HG03280 (cell line): ENCODE data around the gene VSTM4.

Experiments used
- ATAC-seq: cut with Tn5 transposase; IDR thresholded peaks from one replicate; pipeline ENCODE4 v1.9.1; 2021; ENCODE audit warnings: mild to moderate bottlenecking, moderate library complexity; ENCODE audit not compliant: unreplicated experiment

Gene VSTM4

DNA sequence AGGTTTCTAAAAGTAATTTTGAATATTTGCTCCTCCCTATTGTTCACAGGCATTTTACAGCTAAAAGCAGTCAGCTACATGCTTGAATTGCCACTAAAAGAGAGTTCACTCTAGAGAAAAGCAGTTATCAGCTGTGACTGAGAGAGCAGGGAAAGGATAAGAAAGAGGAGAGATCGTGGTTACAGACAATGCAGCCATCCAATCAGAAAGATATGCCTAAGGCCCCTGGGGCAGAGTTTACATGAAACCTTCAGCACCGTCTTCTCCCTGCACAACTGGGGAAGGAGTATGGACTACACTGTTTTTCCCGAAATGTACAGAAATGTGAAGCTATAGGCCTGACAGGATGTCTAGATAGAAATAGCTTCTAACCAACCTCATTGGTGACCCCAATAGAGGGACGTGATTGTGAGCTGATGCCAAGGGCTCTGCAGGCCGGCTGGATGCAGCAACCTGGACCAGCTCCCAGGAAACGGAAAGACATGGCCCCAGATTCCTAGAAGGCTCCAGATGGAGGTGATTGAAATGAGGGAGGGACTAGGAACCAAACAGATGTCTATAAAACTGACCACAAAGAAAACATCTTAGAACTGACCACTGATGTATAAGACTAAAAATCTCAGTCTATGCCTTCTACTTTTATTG, 3.2 kb upstream of the VSTM4 start:
- no peak for ATAC-seq

DNA sequence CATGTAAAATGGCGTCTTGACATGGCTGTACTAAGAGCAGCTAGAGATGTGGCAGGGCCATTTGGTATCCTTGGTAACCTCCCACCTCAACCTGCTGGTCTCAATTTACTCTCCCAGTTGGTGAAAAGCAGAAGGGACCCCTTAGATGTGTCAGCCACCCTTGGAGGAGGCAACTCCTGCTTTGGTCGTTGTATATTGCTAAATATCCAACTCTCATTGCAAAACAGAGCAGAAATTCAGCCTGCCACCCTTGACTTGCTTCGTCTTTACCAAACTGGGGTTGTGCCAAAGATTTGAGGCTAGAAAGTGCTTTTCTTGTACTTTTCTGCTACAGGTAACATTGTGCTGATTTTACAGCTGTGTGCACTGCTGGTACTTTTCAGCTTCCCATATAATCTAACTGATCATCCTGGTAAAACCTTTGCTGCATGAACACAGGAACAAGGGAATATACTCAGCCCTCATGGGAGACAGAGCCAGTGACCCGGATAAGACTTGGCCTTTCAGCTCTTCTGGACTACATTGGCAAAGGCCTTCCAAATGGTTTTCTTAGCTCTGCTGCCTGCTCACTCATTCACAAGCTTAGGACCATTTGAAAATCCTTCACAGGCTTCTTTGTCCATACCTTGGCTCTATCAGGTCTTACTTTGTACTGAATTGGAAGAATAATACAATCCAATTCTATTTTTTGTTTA, 2.2 kb upstream of the VSTM4 start:
- no peak for ATAC-seq

DNA sequence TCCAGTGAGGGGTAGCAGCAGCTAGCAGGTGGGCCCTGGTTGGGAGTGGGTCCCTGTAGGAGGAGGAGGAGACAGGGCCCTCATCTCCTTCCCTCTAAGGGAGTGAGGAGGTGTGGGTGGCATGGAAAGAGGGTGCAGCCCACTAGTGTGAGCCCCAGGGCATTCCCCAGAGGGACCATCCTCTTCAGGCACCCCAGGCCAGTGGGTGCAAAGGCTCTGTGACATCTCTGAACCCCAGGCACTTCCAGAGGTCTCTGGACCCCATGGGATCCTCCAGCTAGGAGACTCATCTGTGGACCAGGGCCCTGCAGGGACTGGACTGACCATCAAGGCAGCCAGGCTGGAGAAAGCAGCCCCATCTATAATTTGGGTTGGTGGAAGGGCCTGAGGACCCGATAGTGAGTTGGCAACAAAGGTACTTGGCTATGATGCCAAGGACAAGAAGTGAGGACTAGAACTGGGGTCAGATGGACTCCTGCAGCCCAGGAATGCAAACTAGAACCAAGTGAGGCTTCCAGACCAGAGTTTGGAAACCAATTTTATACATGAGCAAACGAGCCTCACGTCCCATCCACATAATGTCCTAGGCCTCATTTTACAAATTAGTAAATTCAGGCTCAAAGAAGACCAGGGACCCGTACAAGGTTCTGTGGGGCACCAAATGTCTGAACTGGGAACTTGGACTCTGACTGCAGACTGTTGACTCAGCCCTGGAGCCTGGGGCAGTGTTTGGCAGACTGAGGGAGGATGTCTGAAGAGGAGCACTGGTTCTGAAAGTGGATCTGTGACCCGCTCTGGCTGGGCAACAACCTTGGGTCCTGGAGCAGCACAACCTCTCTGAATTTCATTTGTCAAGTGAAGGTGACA, 1.4 kb upstream of the VSTM4 start:
- ATAC-seq, result no peak

DNA sequence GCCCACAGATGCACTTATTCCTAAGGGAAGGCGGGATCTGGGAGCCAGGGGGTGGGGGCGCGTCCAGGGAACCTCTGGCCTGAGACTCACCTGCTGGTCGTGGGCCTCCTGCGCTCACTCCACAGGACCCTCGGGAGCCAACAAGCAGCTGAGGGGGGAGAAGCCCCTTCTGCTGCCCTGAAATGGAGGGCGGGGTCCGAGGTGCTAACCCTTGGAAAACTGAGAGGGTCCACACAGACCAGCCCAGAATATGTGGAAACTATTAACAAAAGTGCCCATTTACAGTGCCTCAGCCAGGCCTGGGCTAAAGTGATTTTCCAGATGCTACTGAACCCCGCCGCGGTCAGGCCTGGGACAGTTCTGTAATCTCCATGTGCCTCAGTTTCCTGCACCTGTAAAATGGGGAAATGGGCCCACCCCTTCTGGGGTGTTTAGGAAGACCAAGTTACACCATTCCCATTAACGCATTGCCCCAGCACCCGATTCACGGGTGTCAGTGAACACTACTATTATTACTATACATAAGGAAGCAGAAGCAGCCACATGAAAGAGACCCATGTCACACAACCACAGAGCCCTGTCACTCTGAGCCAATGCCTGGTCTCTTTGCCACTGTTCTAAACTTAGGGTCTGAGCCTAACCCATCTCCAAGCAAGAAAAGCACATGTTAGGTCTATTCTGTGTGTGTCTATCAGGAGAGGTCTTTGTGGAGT, 630 bp upstream of the VSTM4 start:
- ATAC-seq, result no peak

DNA sequence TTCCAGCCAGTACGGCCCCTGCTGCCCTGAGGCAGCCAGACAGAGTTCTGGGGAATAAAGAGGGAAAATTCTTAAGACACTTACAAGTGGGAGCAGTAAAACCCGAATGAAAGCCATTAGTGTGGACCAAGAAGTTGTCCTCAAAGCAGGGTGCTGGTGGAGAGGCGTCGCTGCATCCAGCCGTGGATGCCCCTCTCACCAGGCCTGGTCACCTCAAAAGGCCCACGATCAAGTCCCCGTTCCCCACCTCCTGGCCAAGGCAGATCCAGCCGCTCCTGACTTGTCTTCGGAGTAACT, 656 bp downstream of the VSTM4 start:
- no peak for ATAC-seq

DNA sequence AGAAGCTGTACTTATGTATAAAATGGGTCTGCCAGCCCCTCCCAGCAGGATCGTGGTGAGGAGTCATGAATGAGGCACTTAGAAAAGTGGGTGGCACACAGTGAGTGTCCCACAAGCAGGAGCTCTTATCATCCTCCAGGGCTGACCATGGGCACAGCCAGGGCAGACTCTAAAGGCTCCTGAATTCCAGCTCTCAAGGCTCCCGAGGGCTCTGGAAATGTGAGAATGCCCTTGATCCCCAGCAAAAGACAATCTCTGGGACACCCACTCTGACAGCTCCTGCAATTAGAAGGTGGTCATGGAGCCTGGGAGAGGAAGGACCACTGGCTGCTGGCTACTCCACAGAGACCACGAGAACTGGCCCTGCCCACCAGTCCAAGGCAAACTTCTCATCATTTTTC, 1.6 kb downstream of the VSTM4 start:
- ATAC-seq, result no peak

DNA sequence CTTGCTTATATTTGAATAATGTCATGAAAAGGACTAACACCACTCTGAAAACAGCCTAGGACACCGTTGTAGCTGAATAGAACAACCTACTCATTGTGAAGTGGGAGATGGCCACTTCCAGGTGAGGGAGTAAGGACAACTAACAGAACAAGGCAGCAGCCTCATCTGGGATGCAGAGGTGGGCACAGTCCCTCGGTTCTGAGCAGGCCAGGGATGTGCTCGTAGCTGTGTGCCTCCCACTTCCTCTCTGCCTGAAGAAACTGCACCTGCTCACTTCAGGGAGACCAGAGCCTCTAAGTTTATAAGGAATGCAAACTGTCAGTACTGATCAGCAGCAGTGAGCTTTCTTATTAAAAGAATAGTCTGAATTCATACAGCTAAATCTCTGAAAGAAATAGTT, 2.5 kb downstream of the VSTM4 start:
- ATAC-seq, result no peak

DNA sequence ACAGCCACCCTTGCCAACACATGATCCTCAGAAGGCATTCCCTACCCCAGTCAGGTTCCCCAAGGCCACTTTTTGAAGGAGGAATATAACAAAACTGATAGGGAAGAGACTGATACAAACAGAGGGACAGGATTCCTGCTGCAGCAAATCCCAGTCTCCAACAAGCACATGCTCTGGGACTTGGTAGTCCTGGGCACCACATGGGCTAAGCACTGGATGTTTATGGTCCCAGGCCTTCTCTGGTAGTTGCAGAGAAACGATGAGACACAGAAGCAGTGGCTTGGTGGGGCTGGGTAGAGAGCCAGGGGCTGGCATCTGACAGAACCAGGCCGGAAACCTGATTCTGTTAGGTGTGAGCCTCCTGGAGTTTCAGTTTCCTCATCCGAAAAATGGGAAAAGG, 3.2 kb downstream of the VSTM4 start:
- no peak for ATAC-seq

DNA sequence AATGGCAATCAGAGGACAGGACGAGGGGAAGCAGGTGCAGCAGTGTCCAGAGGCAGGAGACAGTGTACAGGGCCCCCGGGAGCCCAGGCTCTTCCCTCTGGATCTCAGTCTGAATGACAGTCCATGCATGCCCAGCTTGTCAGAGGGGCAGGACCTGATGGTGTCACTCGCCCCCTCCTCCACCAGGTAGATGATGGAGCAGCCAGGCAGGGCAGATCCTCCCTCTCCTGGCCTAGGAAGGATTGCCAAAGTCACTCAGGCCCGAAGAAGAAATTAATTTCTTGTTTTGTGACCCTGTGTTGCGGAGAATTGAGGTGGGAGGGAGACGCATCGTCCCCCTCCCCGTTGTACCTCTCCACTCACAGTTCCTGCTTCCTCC, 4.0 kb downstream of the VSTM4 start:
- ATAC-seq, result no peak

DNA sequence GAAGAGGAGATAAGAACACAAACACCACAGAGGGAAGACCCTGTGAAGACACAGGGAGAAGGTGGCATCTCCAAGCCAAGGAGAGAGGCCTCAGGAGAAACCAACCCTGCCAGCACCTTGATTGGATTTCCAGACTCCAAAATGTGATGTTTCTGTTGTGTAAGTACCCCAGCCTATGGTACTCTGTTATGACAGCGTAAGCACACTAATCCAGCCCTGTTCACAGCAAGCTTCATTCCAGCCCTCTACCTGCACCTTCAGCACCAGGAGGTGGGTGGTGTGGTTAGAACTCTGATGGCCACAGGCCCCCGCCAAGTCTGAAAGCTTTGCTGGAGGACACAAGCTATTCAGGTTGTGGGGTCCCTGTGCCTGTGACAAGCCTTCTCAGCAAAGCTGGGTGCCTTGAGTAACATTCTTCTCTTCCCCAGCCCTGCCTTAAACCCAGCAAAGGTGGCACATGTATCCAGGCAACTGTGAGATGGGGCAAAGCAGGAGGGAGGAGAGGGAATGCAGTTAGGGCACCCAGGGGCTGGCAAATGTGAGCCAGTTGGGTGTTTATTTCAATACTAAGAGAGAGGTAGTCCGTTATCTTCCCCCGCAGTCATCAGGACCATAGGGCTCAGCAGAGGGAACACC, 4.5 kb downstream of the VSTM4 start:
- no peak for ATAC-seq

DNA sequence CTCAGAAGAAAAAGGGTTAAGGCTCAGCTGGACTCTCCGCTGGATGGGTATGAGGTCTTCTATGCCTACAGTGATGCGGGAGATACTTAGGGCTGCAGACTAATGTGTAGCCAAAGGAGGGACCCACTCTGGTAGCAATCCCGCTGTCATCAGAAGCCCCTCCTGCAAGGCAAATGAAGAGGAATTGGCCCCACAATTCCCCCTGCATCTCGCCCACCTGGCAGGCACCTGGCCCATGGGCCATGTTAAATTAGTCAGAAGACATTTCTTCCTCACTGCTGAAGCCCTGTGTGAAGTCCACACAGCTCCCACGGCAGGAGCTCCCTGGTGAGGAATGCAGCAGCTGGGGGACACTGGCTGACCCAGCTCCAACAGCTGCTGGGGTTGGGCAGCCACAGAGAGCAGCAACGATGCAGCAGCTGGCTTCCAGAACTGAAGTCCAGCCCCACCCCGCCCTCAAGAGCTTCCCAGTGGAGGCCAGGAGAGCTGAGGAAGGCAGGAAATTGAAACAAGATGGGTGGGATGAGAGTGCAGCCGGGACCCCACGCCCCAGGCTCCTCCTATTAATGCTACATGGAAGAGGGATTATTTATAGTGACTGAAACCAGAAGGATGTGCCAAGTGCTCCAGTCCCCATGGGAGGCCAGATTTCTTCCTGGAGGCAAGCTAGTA, 5.5 kb downstream of the VSTM4 start:
- ATAC-seq, result no peak

DNA sequence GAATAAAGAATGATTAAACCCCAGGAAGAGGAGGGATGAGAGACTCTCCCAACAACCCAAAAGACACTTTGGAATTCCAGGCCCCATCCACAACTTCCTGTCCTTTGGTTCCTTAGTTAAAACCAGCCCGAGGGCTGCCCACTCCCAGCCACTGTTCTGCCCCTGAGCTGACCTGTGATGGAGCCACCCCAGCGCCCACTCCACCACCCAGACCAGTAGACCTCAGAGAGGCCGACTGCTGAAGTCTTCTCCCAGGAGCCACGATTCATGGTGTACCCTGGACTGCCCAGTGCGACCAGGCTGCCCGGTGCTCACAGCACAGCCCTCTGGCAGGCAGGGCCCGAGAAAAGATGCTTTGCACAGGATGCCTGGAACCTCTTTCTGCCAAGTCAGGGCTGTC, 6.7 kb downstream of the VSTM4 start:
- ATAC-seq, result no peak

DNA sequence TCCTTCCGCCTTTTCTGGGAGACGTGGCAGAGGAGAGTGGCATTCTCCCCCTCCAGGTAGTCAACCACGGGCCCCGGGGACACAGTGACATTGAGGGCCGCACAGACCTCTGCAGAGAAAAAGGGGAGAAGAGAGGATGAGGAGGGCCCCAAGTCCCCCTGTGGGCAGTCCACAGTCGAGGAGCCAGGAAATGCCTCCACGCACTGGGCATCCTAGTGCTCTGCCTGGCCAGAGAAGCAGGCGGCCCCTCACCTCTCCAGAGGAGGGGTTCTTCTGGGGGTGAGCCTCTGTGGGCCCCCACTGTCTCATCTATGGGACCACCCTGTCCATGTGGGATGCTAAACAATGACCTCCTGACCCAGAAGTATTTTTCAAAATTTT, 7.4 kb downstream of the VSTM4 start:
- ATAC-seq, result no peak

DNA sequence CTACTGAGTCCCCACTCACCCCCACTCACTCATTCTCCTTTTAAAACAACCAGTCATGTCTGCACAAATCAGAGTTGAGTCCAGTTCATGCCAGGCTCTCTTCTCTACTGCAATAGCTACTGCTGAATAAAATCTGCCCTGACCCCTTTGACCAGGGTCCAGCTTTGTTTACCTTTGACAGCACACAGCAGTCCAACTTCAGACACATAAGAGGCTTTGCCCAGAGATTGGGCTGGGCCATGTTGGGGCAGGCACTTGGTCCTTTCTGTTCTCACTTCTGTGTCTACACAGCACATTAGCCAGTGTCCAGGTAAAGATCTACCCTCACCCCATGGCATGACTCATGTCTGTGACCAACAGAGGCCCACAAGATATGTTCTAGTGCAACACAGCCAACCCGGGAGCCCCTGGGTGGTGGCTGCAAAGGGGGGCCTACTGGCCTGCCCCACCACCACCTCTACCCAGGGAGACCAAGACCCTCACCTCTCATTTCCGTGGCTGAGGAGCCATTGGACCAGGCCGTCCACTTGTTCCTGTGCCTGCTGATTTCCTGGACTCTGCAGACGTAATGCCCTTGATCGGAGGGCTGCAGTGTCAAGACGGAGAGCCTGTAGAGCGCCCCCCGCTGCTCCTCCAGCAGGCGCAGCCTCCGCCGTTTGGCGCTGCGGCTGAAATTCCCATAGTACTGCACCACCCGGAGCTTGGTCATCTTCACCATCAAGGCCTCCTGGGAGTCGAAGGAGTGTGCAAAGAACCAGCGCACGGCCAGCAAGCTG, 8.0 kb downstream of the VSTM4 start:
- ATAC-seq, result no peak

DNA sequence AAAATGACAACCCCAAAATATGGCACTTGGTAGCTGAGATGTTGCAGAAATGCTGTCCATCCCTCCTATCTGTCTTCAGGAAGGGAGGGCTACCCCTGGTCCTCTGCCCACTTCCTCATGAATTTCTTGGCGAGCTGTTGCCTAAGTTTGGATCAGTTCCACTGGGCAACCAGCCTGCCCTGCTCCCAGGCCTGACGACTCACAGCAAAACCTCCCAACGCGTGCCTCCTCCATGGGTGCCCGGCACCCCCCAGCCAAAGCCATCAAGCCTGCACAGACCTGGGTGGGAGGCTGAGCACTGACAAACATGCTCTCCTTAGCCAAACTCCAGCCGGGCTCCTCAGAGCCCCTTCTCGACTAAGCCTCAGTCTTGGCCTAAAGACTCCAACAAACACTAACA, 8.9 kb downstream of the VSTM4 start:
- ATAC-seq, result no peak

DNA sequence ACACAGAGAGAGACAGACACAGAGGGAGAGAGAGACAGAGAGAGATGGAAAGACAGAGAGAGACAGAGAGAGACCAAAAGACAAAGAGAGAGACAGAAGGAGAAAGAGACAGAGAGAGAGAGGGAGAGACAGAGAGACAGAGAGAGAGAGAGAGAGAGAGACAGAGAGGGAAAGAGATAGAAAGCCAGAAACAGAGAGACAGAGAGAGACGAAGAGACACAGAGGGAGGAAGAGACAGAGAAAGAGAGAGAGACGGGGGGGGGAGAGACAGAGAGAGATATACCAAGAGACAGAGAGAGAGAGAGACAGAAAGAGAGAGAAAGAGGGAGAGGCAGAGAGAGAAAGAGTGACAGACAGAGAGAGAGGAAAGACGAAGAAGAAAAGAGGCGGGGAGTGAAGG, 10.2 kb downstream of the VSTM4 start:
- no peak for ATAC-seq

DNA sequence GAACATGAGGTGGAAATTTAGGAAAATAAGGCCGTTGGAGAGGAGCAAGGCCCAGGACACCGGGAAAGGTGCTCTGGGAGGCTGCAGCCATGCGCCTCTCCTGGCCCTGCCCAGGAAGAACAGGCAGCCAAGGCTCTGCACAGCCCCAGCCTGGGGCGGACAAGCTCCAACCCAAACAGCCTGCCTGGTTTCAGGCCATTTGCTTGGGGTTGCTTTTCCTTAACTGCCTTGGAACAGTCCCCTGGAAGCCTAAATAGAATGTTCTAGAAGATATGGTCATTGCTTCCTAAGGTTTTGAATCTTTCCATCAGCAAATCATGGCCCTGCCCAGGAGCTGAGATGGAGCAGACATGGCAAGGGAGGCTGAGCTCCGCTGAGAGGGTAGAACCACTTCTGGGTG, 11.0 kb downstream of the VSTM4 start:
- ATAC-seq, result no peak

DNA sequence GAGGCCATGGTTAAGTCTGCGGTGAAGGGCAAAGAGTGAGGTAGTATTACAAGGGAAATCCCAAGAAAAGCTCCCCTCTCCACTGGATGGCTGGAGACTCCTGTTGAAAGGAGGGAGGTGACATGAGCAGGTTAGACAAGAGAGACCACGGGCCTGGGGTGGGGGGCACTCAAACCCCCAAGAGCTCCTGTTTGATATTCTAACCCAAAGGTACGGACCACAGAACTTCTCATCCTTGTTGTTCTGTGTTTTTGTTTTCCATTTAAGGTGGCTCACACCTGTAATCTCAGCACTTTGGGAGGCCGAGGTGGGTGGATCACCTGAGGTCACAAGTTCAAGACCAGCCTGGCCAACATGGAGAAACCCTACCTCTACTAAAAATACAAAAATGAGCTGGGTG, 11.6 kb downstream of the VSTM4 start:
- no peak for ATAC-seq

DNA sequence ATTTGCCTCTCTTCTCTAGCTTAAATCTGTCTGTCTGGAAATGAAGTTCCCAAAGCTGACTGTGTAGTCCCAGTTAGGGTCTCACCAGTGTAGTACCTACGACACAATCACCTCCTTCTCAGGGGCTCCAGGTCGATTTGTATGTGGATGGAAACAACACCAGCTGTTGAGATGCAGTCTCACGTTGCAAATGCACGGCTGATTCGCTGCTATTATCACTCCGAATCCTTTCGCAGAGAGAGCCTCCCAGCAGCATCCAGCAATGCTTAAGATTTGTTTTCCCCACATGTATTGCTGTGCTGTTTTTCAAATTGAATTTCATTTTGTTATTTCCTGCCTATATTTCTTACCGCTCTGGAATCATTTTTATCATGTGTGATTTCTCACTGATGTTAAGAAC, 16.3 kb downstream of the VSTM4 start:
- no peak for ATAC-seq

DNA sequence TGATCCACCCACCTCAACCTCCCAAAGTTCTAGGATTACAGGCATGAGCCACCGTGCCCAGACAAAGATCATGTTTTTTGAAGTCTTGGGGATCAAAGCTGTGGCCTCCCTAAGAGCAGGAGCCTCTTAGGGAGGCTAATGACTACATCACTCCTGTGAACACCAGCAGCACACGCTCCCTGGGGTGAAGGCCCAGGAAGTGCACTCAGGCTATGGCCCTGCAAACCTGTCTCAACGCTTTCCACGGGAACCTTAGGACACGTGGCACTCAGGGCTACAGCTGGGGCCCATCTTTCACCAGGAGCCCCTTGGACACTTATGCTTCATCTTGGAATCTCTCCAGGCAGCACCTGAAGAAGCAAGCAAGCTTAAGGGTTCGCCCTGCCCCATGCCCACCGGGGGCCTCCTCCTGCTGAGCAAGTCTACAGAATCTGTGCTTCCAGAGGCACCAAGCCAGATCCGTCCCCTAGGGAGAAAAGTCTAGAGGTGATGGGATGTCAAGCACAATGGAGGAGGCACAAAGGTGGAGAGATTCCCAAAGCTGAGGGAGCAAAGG, 18.4 kb downstream of the VSTM4 start:
- ATAC-seq, result no peak
